OCI-LY7 (cell line): ENCODE data around the gene ECT2L. TPM values are rescaled to one million over a fixed set of nuclear protein-coding genes. Genes with fewer than 3 reads are reported as not detected.

Source experiments
- BruUV-seq: library from RNA; stranded (reverse); fragments of 400-500 nt; replicated peaks from 2 replicates; lab custom pipeline; 2021; lab: Mats Ljungman, UMichigan
- CTCF ChIA-PET: fragments of 300-600 bp; sonication (Branson Sonifier 250); formaldehyde crosslinking; loops from one replicate; lab custom pipeline; 2022; ENCODE audit warnings: antibody characterized with exemption; ENCODE audit not compliant: unreplicated experiment; lab: Charles Lee
- POLR2A ChIA-PET: fragments of 300-600 bp; sonication (Branson Sonifier 250); formaldehyde crosslinking; loops from one replicate; lab custom pipeline; 2022; ENCODE audit warnings: antibody characterized with exemption; lab: Charles Lee
- DNase-seq: peaks from one replicate; pipeline ENCODE4 v3.0.0-alpha.2; 2015; ENCODE audit warnings: low spot score
- H2AFZ ChIP-seq: fragments of 200-600 bp; sonication (generic), shearing (Covaris generic); 2 replicates; pipeline ENCODE4 v1.6.1; 2014; ENCODE audit warnings: mild to moderate bottlenecking, antibody characterized with exemption, low read length, moderate library complexity
- H3K27ac ChIP-seq: fragments of 200-600 bp; sonication (generic); 2 replicates; pipeline ENCODE4 v1.5.1; 2014; ENCODE audit warnings: mixed run types, low read depth, mild to moderate bottlenecking, moderate library complexity, low read length, inconsistent platforms; ENCODE audit not compliant: poor library complexity, severe bottlenecking
- H3K36me3 ChIP-seq: fragments of 200-600 bp; sonication (generic); 2 replicates; pipeline ENCODE4 v1.6.1; 2014; ENCODE audit warnings: mild to moderate bottlenecking, antibody characterized with exemption, low read length, moderate library complexity, mixed read lengths; ENCODE audit not compliant: insufficient read depth
- H3K4me1 ChIP-seq: fragments of 200-600 bp; sonication (generic); 2 replicates; pipeline ENCODE4 v1.5.1; 2014; ENCODE audit warnings: mild to moderate bottlenecking, low read length; ENCODE audit not compliant: insufficient read depth, poor library complexity, severe bottlenecking
- H3K4me2 ChIP-seq: fragments of 200-600 bp; sonication (generic); 2 replicates; pipeline ENCODE4 v1.6.1; 2014; ENCODE audit warnings: mild to moderate bottlenecking, low read length
- H3K4me3 ChIP-seq: fragments of 200-600 bp; sonication (generic); 2 replicates; pipeline ENCODE4 v1.5.1; 2014; ENCODE audit warnings: mild to moderate bottlenecking, low read depth, low read length; ENCODE audit not compliant: poor library complexity, severe bottlenecking
- H3K79me2 ChIP-seq: fragments of 200-600 bp; sonication (generic); 2 replicates; pipeline ENCODE4 v1.6.1; 2016; ENCODE audit warnings: low read depth, mild to moderate bottlenecking, low read length, moderate library complexity, mixed read lengths; ENCODE audit not compliant: insufficient read depth
- H3K9me2 ChIP-seq: fragments of 200-600 bp; sonication (generic); 2 replicates; pipeline ENCODE4 v1.6.1; 2016; ENCODE audit warnings: mild to moderate bottlenecking, low read length, mixed read lengths; ENCODE audit not compliant: insufficient read depth
- H3K9me3 ChIP-seq: fragments of 200-600 bp; sonication (generic); 2 replicates; pipeline ENCODE4 v1.6.1; 2014; ENCODE audit warnings: mild to moderate bottlenecking, mixed run types, low read length, mixed read lengths
- H4K20me1 ChIP-seq: fragments of 200-600 bp; sonication (generic); 2 replicates; pipeline ENCODE4 v1.6.1; 2014; ENCODE audit warnings: mild to moderate bottlenecking, antibody characterized with exemption, low read length, moderate library complexity, mixed read lengths; ENCODE audit not compliant: insufficient read depth
- EZH2phosphoT487 ChIP-seq: fragments of 200-600 bp; sonication (generic); IDR thresholded peaks from 2 replicates; pipeline ENCODE4 v1.6.1; 2018; ENCODE audit warnings: low read depth, borderline replicate concordance, mild to moderate bottlenecking, mixed run types, antibody characterized with exemption, low read length, moderate library complexity, mixed read lengths
- intact Hi-C: fragments of 100-400 bp; cut with micrococcal nuclease; formaldehyde crosslinking; loops from one replicate; pipeline ENCODE4 v1.10.0; 2022; ENCODE audit not compliant: unreplicated experiment
- total RNA-seq, 2 experiments: library from RNA; depleted of rRNA in 1 of 2; stranded (reverse); fragments of >200 nt in 1 of 2; shearing (Covaris generic) in 1 of 2; gene quantifications; 2 replicates each; pipeline ENCODE4 v1.2.3, GENCODE V29; 2014 to 2022
- TF ChIP-seq, protein P1 (sequence below): fragments of 200-600 bp; sonication (generic); conservative IDR thresholded peaks from 2 replicates; pipeline ENCODE4 v1.5.1; 2014; ENCODE audit warnings: mild to moderate bottlenecking, antibody characterized with exemption, low read length, moderate library complexity, mixed read lengths

The ECT2L gene
- total RNA-seq, 2 experiments from 2014 or later: not detected

- Histone ChIP-seq H3K4me1 (no peaks in the 10 kb centered on the region), H3K9me2 (no peaks in the 10 kb centered on the region), H3K4me2 (no peak overlapping the region), H4K20me1 (no peaks in the 10 kb centered on the region), H3K4me3 (no peak overlapping the region), H3K36me3 (no peaks in the 10 kb centered on the region), H3K79me2 (no peaks in the 10 kb centered on the region), H3K9me3 (no peaks in the 10 kb centered on the region), H2AFZ (no peak overlapping the region), H3K27ac (no peak overlapping the region)
- intact Hi-C loops: no loop called here
- no peak for DNase-seq
- TF ChIP-seq, protein P1, sequence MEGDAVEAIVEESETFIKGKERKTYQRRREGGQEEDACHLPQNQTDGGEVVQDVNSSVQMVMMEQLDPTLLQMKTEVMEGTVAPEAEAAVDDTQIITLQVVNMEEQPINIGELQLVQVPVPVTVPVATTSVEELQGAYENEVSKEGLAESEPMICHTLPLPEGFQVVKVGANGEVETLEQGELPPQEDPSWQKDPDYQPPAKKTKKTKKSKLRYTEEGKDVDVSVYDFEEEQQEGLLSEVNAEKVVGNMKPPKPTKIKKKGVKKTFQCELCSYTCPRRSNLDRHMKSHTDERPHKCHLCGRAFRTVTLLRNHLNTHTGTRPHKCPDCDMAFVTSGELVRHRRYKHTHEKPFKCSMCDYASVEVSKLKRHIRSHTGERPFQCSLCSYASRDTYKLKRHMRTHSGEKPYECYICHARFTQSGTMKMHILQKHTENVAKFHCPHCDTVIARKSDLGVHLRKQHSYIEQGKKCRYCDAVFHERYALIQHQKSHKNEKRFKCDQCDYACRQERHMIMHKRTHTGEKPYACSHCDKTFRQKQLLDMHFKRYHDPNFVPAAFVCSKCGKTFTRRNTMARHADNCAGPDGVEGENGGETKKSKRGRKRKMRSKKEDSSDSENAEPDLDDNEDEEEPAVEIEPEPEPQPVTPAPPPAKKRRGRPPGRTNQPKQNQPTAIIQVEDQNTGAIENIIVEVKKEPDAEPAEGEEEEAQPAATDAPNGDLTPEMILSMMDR: no peak
- TF ChIP-seq EZH2phosphoT487: no peak
- no TSS peak for BruUV-seq
- ChIA-PET POLR2A (no interaction called here), CTCF (no interaction called here)
These were observed 41.4 kb downstream of the ECT2L start for GRCh38 chr6:138837246-138837645.

GRCh38 chr6:138844192-138844591 lies 48.3 kb downstream of the ECT2L start:
- CTCF ChIA-PET: no interaction called here
- H3K9me2 ChIP-seq: no peaks in the 10 kb centered on the region

GRCh38 chr6:138847884-138848283 lies 52.0 kb downstream of the ECT2L start:
- Histone ChIP-seq H3K79me2 (no peaks in the 10 kb centered on the region), H4K20me1 (no peaks in the 10 kb centered on the region), H3K27ac (no peak overlapping the region), H3K4me3 (no peak overlapping the region), H3K4me1 (no peaks in the 10 kb centered on the region), H3K36me3 (no peaks in the 10 kb centered on the region), H3K9me2 (no peaks in the 10 kb centered on the region), H3K9me3 (no peaks in the 10 kb centered on the region), H2AFZ (no peak overlapping the region), H3K4me2 (no peak overlapping the region)
- TF ChIP-seq EZH2phosphoT487: no peak
- TF ChIP-seq, protein P1: no peak
- no peak for DNase-seq
- no TSS peak for BruUV-seq
- ChIA-PET CTCF (no interaction called here), POLR2A (no interaction called here)
- intact Hi-C loops: no loop called here

More at GRCh38 chr6:138844192-138844591, 48.3 kb downstream of the ECT2L start:
- Histone ChIP-seq H3K79me2 (no peaks in the 10 kb centered on the region), H2AFZ (no peak overlapping the region), H3K36me3 (no peaks in the 10 kb centered on the region), H3K27ac (no peak overlapping the region), H3K4me1 (no peaks in the 10 kb centered on the region), H3K4me2 (no peak overlapping the region), H3K4me3 (no peak overlapping the region), H3K9me3 (no peaks in the 10 kb centered on the region), H4K20me1 (no peaks in the 10 kb centered on the region)
- POLR2A ChIA-PET: interaction anchor here (0.5 to 1.2 kb wide), 3 partner anchors 8 to 16 kb away, joined by 3 to 4 read pairs (median 3); no protein-coding TSS in a partner anchor
- DNase-seq: no peak
- no TSS peak for BruUV-seq
- TF ChIP-seq, protein P1: no peak
- TF ChIP-seq EZH2phosphoT487: no peak
- intact Hi-C loops: no loop called here
